ENCODE measurements around the gene DDX24. TPM values are rescaled to one million over a fixed set of nuclear protein-coding genes. Genes with fewer than 3 reads are reported as not detected.

Gene DDX24
- polyA plus RNA-seq, 3 donors = 51.2 to 68.0 (median 53.8) TPM

- peaks cover 31 to 44% of the 10 kb centered on the region in 2 donors for H3K4me1 ChIP-seq (ENCODE audit: control insufficient read depth in 1 of 2, insufficient read depth in 2 of 2, low read length in 2 of 2)
- H3K4me3 Mint-ChIP-seq = peak overlapping the region; percentile 100
Observed at GRCh38 chr14:94079891-94080620, 946 bp downstream of the DDX24 start.

GRCh38 chr14:94077823-94078222 lies 3.2 kb downstream of the DDX24 start:
- no CpG with 5 or more reads among the region's 5 CpGs for WGBS (ENCODE audit: insufficient coverage)
- Histone ChIP-seq H2AFZ (ENCODE audit: insufficient read depth, low read depth, low read length, poor library complexity, severe bottlenecking) (no peak overlapping the region), H3K79me2 (ENCODE audit: insufficient read depth, low read length) (peaks cover 91% of the 10 kb centered on the region), H4K20me1 (ENCODE audit: insufficient read depth, low read length) (peaks cover 59% of the 10 kb centered on the region), H3K4me3 (replicated peaks in 1 of 3; ENCODE audit: low read depth in 2 of 3, low read length in 3 of 3) (no peak overlapping the region), H3K4me2 (replicated peaks; ENCODE audit: extremely low read depth, low read length, poor library complexity, severe bottlenecking) (peak overlapping the region; percentile 4), H3K4me1 (ENCODE audit: control insufficient read depth in 1 of 2, insufficient read depth in 2 of 2, low read length in 2 of 2) (peaks cover 31 to 44% of the 10 kb centered on the region in 2 donors), H3K9me3 (replicated peaks in 1 of 2; ENCODE audit: control insufficient read depth in 1 of 2, insufficient read depth in 1 of 2, low read length in 2 of 2) (peaks cover 8 to 10% of the 10 kb centered on the region in 2 donors), H3K27ac (ENCODE audit: low read depth in 1 of 2, low read length in 2 of 2) (peak overlapping the region in 1 of 2 donors; percentile 46), H3K9ac (ENCODE audit: insufficient read depth, low read length, poor library complexity, severe bottlenecking) (no peak overlapping the region), H3K27me3 (ENCODE audit: control insufficient read depth in 2 of 2, insufficient read depth in 2 of 2, low read length in 2 of 2) (no peaks in the 10 kb centered on the region), H3K36me3 (replicated peaks in 1 of 2; ENCODE audit: control insufficient read depth in 1 of 2, insufficient read depth in 2 of 2, low read length in 2 of 2) (peaks cover 12 to 37% of the 10 kb centered on the region in 2 donors)
- Mint-ChIP-seq H3K4me1 (peaks cover 45% of the 10 kb centered on the region), H3K9me3 (peaks cover 11 to 27% (median 19%) of the 10 kb centered on the region in 7 donors), H3K27me3 (ENCODE audit: low read depth in 3 of 3) (peaks cover 0 to 2% (median 0%) of the 10 kb centered on the region in 3 donors), H3K27ac (no peak overlapping the region), H3K36me3 (peaks cover 30 to 43% of the 10 kb centered on the region in 2 donors), H3K4me3 (no peak overlapping the region)
- TF ChIP-seq, protein P1, sequence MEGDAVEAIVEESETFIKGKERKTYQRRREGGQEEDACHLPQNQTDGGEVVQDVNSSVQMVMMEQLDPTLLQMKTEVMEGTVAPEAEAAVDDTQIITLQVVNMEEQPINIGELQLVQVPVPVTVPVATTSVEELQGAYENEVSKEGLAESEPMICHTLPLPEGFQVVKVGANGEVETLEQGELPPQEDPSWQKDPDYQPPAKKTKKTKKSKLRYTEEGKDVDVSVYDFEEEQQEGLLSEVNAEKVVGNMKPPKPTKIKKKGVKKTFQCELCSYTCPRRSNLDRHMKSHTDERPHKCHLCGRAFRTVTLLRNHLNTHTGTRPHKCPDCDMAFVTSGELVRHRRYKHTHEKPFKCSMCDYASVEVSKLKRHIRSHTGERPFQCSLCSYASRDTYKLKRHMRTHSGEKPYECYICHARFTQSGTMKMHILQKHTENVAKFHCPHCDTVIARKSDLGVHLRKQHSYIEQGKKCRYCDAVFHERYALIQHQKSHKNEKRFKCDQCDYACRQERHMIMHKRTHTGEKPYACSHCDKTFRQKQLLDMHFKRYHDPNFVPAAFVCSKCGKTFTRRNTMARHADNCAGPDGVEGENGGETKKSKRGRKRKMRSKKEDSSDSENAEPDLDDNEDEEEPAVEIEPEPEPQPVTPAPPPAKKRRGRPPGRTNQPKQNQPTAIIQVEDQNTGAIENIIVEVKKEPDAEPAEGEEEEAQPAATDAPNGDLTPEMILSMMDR (IDR thresholded peaks at IDR 0.05) = no peak
- intact Hi-C loops (cut with micrococcal nuclease) = loop anchor here in 1 of 2 donors (5.0 kb wide), 1 partner anchor 99 kb away; no protein-coding TSS in a partner anchor
- DNase-seq = no peak

More at GRCh38 chr14:94079891-94080620, 946 bp downstream of the DDX24 start:
- Histone ChIP-seq H3K27ac (ENCODE audit: low read depth in 1 of 2, low read length in 2 of 2) (peak overlapping the region; percentile 81 to 87), H3K79me2 (ENCODE audit: insufficient read depth, low read length) (peaks cover 69% of the 10 kb centered on the region), H3K4me2 (replicated peaks; ENCODE audit: extremely low read depth, low read length, poor library complexity, severe bottlenecking) (peak overlapping the region; percentile 97), H3K9ac (ENCODE audit: insufficient read depth, low read length, poor library complexity, severe bottlenecking) (peak overlapping the region; percentile 90), H3K36me3 (replicated peaks in 1 of 2; ENCODE audit: control insufficient read depth in 1 of 2, insufficient read depth in 2 of 2, low read length in 2 of 2) (peaks cover 12 to 28% of the 10 kb centered on the region in 2 donors), H2AFZ (ENCODE audit: insufficient read depth, low read depth, low read length, poor library complexity, severe bottlenecking) (peak overlapping the region; percentile 86), H3K9me3 (replicated peaks in 1 of 2; ENCODE audit: control insufficient read depth in 1 of 2, insufficient read depth in 1 of 2, low read length in 2 of 2) (peaks cover 0 to under 1% of the 10 kb centered on the region in 2 donors), H4K20me1 (ENCODE audit: insufficient read depth, low read length) (peaks cover 52% of the 10 kb centered on the region), H3K27me3 (ENCODE audit: control insufficient read depth in 2 of 2, insufficient read depth in 2 of 2, low read length in 2 of 2) (no peaks in the 10 kb centered on the region), H3K4me3 (replicated peaks in 1 of 3; ENCODE audit: low read depth in 2 of 3, low read length in 3 of 3) (peak overlapping the region; percentile 81 to 93 (median 83))
- peak; percentile 13 to 30 (median 22) for DNase-seq
- WGBS (ENCODE audit: insufficient coverage) = 2% methylated on average over 11 of the region's 15 CpGs
- intact Hi-C loops (cut with micrococcal nuclease) = loop anchor here (5.0 kb wide), 2 partner anchors 53 to 97 kb away; partner anchors contain the start of gene OTUB2 (in 1 of the 2)
- H3K9me3 Mint-ChIP-seq = peaks cover 4 to 10% (median 7%) of the 10 kb centered on the region in 7 donors
- H3K27ac Mint-ChIP-seq = peak overlapping the region; percentile 91 to 99 (median 96)
- peaks cover 23 to 35% of the 10 kb centered on the region in 2 donors for H3K36me3 Mint-ChIP-seq
- peaks cover 45% of the 10 kb centered on the region for H3K4me1 Mint-ChIP-seq
- peaks cover 0 to 2% (median 0%) of the 10 kb centered on the region in 3 donors for H3K27me3 Mint-ChIP-seq (ENCODE audit: low read depth in 3 of 3)
- TF ChIP-seq, protein P1 (IDR thresholded peaks at IDR 0.05) = no peak

Data from CD14-positive monocyte (primary cell).